HG02852 (cell line): Measurements from ENCODE around the gene YAP1.
A peak's percentile ranks its signal among the peaks of the same experiment; 100 is the strongest.
"Not testable (repeated sequence)": the region's sequence is repeated elsewhere in the genome, so short reads cannot be mapped to it uniquely, and the experiment has no call there.

Source experiments
- ATAC-seq: cut with Tn5 transposase; IDR thresholded peaks from one replicate; pipeline ENCODE4 v1.9.1; 2021; ENCODE audit warnings: mild to moderate bottlenecking, moderate library complexity; ENCODE audit not compliant: unreplicated experiment

The YAP1 gene

GRCh38 chr11:102237096-102237735 is 127.0 kb downstream of the YAP1 start:
- ATAC-seq = no peak

GRCh38 chr11:102238391-102238821 is 128.2 kb downstream of the YAP1 start:
- ATAC-seq = no peak

GRCh38 chr11:102239448-102239847 is 129.2 kb downstream of the YAP1 start:
- no peak for ATAC-seq

- no peak for ATAC-seq
These were observed 129.7 kb downstream of the YAP1 start for GRCh38 chr11:102239911-102240310.

- ATAC-seq = no peak
These were observed 130.3 kb downstream of the YAP1 start for GRCh38 chr11:102240502-102240901.

GRCh38 chr11:102241026-102241425 is 130.8 kb downstream of the YAP1 start:
- no peak for ATAC-seq

- no peak for ATAC-seq
These were observed 133.2 kb downstream of the YAP1 start for GRCh38 chr11:102243399-102243884.

- no peak for ATAC-seq
These were observed 134.6 kb downstream of the YAP1 start for GRCh38 chr11:102244681-102245409.

GRCh38 chr11:102251423-102251822 is 141.2 kb downstream of the YAP1 start:
- no peak for ATAC-seq

GRCh38 chr11:102252339-102252891 is 142.2 kb downstream of the YAP1 start:
- no peak for ATAC-seq

- no peak for ATAC-seq
These were observed 142.9 kb downstream of the YAP1 start for GRCh38 chr11:102253020-102253715.

GRCh38 chr11:102254047-102254446 is 143.8 kb downstream of the YAP1 start:
- no peak for ATAC-seq

GRCh38 chr11:102256251-102256650 is 146.0 kb downstream of the YAP1 start:
- ATAC-seq = no peak

GRCh38 chr11:102260241-102260640 is 150.0 kb downstream of the YAP1 start:
- no peak for ATAC-seq

GRCh38 chr11:102263379-102264003 is 153.2 kb downstream of the YAP1 start:
- ATAC-seq = no peak

- ATAC-seq = not testable (repeated sequence)
These were observed 154.5 kb downstream of the YAP1 start for GRCh38 chr11:102264704-102265103.

GRCh38 chr11:102266099-102266498 is 155.9 kb downstream of the YAP1 start:
- ATAC-seq = no peak

- ATAC-seq = no peak
These were observed 157.4 kb downstream of the YAP1 start for GRCh38 chr11:102267609-102268008.

GRCh38 chr11:102268083-102268984 is 158.1 kb downstream of the YAP1 start:
- peak; percentile 91 for ATAC-seq

- ATAC-seq = no peak
These were observed 158.8 kb downstream of the YAP1 start for GRCh38 chr11:102268985-102269470.
